ENCODE results near the gene PARP11.

Gene PARP11, protein sequence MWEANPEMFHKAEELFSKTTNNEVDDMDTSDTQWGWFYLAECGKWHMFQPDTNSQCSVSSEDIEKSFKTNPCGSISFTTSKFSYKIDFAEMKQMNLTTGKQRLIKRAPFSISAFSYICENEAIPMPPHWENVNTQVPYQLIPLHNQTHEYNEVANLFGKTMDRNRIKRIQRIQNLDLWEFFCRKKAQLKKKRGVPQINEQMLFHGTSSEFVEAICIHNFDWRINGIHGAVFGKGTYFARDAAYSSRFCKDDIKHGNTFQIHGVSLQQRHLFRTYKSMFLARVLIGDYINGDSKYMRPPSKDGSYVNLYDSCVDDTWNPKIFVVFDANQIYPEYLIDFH
- 15.3 to 25.7 reads per million in 2 donors for total RNA-seq

DNA sequence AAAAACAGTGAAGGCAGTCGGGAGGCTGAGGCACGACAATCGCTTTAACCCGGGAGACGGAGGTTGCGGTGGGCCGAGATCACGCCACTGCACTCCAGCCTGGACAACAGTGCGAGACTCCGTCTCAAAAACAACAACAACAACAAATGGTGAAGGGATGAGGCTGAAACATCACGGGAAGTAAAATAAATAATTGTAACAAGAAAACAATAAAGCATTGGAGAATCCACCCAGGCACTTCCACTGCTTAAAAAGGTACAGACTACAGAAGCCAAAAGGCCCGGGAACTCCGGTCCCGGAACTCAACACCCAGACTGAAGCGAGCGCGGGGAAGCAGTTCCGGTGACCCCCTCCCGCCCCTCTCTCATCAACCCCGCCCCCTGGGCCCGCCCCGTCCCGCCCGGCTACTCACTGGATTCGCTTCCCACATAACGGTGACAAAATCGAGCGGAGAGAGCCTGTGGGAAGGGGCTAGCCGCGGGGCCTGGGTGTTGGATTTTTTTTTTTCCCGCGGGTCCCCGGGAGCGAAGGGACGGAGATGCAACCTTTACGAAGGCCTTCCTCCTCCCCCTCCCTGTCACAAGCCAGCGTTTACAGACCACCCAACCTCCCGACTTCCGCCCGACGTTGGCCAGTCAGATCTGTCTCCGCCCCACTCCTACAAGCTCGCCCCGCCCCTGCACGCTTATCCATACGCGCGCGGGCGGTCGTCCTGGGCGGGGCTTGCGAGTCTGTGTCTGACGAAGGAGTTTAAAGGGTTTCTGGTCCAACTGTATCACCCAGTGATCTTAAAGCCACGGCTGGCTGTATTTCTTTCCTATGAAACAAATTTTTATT is at the start of gene PARP11:
PARP11 (minus strand) TSS at position 600 of the 837 bp plus-strand sequence; CDS start at position 430, 170 bp downstream.
- DNase-seq, result peak; percentile 95 to 99 (median 97)

DNA sequence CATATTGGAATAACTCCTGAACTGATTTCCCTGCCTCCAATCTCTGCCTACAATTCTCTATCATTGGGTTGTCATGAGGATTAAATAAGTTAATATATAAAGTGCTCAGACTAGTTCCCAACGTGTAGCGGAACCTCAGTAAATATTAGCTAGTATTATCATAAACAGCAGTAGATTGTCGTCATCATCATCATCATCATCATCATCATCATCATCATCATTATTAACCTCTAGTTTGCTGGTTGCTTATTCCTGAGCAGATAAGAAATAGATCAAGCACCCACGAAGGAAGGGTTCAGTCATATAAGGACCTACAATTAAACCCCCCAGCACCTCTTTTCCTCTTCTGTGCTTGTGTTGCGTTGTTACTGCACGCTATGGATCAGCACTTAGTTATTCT is 48.8 kb upstream of the PARP11 start:
- no peak for DNase-seq

DNA sequence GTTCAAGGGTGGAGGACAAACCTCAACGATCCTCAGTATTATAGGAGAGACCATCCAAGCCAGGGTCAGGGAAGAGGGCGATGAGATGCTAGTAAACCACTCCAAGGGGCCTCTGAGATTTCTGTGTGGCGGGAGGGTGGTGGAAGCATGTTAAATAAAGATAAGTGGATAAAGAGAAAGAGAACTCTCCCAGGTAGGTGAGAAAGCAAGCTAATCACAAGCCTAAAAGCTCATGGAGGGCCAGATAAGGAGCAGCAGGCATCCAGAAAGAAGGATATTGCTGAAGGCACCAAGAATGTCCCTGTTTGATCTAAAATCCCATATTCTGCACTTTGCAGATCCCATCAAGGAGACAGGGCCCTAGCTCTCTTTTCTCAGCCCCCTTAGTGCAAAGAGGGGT is 48.3 kb upstream of the PARP11 start:
- no peak for DNase-seq

DNA sequence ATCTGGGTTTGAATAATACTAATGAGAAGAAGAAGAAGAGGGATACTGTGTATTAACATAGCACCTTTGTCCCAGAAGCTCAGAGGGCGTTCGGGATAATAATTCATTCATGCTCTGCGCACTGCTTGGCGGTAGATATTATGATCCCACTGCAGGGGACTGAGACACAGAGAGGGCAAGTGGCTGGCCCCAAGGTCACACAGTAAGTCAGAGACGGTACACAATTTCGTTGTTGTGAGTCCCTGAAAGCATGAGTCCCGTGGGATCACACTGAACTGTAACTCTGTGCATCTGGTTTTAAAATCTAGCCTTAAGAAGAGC is 47.9 kb upstream of the PARP11 start:
- DNase-seq, result no peak

DNA sequence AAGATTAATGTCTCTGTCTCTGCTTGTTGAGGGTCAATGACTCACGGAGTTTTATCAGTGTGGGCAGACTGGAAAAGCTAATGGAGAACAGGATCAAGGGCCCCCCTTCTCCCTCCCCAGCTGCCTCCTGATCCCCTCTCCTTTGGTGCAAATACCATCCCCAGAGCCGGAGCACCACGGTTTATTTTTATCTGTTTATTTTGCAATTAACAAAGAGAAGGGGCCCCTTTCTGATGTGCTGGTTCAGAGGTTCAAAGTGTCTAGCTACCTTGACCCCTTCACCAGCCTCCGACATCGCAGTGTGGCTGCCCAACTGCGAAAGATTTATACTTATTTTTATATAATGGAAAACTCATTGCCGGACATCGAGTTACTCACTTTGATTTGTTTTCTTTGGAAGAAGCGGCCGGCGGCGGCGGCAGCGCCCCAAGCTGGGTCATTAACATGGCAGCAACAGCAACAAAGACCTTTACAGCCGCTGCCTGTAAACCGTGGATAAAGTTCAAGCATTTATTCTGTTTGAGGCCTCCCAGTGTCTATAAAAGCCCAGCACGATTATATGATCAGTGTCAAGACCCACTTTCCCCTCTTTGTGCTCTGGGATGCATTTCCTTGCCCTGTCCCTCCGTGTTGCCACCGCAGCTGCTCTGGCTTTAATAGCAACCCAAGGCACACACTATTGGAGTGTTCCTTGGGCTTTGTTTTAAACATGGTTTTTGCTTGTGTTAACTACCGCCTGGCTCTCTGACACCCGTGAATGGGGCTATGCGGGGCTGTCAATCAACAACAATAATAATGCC is 47.4 kb upstream of the PARP11 start:
- no peak for DNase-seq

DNA sequence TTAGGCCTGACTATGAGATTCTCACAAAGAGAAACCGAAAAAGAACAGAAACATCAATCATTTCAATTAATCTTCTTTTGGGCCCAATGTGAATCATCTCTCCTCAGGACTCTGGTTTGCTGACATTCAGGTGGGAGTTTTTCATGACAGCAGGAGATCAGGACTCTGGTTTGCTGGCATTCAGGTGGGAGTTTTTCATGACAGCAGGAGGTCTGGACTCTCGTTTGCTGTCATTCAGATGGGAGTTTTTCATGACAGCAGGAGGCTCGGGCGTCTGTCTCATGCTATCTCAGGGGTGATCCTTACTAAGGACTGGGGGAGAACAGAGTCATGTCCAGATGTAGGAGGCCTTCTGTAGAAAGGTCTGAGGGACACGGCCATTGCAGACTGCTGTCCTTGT is 40.1 kb upstream of the PARP11 start:
- peak in 1 of 5 experiments; percentile 18 for DNase-seq

DNA sequence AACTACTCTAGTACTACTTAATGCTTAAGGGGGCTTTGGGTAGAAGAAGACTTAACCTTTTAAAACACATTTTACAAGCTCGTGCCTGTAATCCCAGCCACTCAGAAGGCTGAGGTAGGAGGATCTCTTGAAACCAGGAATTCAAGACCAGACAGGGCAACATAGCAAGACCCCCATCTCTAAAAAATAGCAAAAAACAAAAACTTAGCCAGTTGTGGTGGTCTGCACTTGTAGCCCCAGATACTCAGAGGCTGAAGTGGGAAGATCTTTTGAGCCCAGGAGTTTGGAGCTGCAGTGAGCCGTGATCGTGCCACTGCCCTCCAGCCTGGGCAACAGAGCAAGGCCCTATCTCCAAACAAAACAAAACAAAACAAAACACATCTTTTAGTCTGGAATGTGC is 39.7 kb upstream of the PARP11 start:
- no peak for DNase-seq

DNA sequence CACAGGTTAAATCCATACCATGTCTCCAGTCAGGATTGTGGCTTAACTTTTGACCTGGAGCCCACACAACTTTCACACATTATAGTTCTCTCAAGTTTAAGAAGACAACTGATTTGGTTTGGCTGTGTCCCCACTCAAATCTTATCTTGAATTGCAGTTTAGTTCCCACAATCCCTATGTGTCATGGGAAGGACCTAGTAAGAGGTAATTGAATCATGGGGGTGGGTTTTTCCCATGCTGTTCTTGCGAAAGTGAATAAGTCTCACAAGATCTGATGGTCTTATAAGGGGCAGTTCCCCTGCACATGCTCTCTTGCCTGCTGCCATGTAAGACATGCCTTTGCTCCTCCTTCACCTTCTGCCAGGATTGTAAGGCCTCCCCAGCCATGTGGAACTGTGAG is 38.2 kb upstream of the PARP11 start:
- no peak for DNase-seq

DNA sequence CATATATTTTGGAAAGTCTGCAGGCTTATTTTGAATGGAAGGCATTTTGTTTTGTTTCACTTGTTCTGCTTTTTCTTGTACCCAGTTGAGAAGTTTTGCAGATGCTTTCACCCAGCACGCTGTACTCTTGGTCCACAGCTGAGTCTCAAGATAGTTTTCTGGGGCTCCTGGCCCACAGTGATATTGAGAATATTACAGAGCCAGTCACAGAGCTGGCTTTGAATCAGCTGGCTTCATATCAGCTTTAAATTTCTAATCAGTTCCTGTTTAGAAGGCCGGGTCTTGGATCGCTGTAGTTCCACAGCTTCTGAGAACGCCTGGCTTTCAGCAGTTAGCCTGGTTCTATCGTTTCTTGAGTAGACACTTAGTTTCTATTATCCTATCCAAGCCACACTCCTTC is 32.5 kb upstream of the PARP11 start:
- DNase-seq, result peak in 1 of 5 experiments; percentile 61

DNA sequence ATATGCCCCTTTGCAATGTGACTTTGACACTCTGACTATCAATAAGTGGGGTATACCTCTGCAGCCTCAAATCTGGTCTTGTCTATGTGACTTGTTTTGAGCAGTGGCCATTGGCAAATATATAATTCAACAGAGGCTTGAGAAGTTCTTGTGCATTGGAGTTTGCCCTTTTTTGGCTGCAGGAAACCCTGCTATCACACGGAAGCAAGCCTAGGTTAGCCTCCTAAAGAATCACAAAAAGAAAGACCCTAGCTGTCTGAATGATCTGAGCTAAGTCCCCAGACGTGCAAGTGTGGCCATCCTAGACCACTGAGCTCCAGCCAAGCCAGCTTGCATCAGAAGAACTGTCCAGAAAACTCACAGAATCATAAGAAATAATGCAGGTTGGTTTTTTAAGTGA is 31.8 kb upstream of the PARP11 start:
- DNase-seq, result peak in 1 of 5 experiments; percentile 52

DNA sequence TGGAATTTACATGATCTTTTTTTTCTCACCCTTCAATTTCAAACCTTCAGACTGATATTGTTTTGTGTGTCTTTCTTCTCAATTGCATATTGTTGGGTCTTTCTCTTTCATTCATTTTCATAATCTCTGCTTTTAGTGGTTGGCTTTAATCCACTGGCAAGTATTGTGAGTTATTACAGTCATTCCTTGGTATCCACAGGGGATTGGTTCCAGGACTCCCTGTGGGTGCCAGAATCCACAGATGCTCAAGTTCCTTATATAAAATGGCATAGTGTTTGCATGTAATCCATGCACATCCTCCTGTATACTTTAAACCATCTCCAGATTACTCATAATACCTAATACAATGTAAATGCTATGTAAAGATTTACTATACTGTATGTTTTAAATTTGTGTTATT is 29.7 kb upstream of the PARP11 start:
- no peak for DNase-seq

DNA sequence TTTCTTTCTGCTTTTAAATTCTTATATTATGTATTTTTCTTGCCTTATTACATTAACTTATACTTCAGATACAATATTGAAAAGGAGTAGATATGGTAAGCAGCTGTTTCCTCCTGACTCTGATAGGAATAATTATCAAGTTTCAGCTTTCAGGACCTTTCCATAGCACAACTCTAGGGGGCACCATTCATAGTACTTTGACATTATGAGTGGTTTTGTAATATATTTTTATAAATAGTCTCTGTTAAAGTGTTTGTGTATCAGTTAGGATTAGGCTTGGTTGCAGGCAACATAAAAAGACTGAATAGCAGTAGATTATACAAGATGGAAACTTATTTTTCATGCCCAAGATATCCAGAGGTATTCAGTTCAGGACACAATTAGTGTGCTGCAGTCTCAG is 27.9 kb upstream of the PARP11 start:
- DNase-seq, result no peak

DNA sequence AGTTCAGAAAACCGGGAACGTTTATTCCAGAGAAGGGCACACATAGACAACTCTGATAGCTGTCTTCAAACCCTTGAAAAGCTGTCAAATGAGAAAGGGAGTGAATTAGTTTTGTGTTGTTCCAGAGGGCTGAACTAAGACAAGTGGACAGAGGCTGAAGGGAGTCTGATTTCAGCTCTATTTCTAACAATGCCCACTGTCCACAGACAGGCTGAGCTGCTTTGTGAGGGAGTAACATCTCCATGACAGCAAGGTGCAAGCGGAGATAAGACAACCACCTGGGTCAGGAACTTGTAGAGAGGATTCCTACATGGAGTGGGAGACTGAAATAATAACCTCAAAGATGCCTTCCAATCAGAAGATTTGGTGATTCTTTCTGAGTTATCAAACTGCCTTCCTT is 25.6 kb upstream of the PARP11 start:
- DNase-seq, result no peak

DNA sequence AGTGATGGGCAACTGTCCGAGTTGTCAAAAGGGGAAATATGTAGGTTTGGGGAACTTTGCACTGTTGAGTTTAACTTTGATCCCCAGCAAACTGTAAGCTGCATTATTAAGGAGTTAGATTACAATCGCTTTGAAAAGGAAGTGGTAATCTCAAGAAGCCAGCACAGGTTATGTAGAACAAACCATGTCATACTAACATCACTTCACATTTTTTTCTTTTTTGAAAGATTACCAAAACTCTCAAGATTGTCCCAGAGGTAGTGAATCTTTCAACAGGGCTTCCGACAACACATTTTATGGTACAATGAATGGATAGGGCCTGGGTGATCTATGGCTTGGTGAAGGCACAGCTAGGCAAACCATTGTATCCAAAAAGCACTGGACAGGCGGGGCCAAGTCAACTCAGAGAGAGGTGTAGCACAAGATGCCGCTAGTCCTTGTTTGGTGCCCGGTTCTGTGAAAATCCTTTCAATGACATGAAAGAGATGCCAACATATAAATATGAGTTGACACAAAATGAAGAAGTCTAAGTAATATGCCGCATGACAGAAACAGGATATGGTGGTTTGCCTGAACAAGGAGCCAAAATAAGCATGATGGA is 24.3 kb upstream of the PARP11 start:
- DNase-seq, result peak in 2 of 5 experiments; percentile 40 to 87

DNA sequence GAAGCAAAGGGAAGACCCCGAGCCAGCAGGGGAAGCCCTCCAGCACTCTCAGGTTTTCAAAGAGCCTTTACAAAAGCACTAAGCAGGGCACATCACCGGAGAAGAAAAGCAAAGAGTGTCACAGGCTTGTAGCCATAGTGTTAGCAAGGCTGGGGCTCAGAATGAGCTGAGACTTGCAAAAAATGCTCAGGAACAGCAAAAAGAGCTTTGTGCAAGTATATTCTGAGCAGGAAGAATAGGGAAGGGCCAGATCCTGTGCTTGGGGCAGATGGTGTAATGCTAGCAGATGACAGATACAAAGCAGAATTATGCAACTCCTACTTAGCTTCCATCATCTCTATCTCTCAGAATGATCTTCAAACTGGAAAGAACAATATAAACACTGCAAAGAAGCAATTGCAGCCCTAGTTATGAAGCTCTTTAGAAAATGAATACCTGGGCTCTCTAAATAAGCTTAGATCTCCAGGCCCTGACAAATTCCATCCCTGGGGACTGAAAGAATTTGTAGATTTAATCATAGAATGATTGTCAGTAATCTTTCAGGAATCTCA is 23.7 kb upstream of the PARP11 start:
- peak in 1 of 5 experiments; percentile 59 for DNase-seq

DNA sequence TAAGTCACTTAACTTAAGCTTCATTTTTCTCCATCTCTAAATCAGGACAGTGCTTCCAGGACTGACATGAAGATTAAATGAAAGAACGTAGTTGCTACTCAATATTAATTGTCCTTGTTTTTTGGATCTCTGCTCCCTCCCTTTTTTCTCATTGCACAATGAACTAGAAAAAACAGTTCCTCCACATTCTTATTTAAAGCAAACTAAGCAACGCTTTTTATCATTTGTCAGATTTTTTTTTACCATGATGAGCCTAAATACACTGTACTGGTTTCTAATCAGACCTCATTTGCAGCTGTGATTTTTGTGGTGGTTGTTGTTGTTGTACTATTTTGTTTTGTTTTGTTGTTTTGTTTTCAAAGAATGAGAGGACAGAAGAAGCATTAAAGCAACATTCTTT is 23.2 kb upstream of the PARP11 start:
- peak in 1 of 5 experiments; percentile 35 for DNase-seq

DNA sequence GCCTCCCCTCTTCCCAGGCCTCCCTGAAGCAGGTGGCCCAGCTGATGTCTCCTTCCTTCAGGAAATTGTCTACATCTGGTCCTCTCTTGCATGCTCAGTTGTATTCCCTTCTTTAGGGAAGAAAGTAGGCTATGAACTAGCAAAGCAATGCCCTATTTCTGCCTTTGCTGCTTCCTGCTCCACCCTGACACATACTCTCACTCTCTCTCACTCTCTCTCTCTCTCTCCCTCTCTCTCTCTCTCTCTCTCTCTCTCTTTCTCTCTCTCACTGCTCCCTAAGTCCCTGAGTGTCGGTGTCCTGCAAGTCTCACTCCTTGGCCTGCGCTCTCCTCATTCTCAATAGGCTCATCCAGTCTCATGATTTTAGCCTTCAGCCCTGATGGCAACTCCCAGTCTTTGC is 19.4 kb upstream of the PARP11 start:
- DNase-seq, result peak in 2 of 5 experiments; percentile 19 to 54

DNA sequence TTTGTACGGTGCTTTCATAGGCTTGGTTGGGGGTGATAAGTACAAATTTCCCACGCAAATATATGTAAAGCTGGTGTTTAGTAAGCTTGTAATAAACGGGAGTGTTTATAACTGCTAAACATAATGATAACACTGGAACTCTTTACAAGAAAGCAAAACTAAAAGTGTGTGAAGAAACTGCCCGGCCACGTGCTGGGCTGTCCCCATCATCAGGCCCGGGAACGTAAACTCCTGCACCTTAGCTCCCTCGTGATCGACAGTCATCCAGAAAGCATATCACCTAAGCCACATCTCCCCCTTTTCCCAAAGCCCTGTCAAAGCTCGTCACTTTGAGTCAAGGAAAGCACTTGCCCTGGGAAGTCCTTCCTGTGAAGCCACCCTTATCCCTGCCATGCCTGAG is 18.0 kb upstream of the PARP11 start:
- no peak for DNase-seq

DNA sequence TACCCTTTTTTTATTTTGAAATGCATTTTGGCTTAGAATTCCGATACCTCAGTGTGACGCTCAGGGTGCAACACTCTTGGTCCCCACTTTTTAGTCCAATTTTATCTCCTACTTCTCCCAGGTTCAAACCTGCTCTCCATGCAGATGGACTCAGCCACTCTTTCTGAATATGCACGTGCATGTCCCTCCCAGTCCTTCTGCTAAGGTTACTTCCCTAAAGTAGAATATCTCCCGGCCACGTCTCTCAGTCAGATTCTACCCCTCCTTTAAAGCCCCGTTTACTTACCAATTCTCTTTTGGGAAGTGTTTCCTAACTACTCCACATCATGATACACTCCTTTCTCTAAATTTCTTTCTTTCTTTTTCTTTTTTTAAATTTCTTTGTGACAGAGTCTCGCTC is 15.5 kb upstream of the PARP11 start:
- no peak for DNase-seq

DNA sequence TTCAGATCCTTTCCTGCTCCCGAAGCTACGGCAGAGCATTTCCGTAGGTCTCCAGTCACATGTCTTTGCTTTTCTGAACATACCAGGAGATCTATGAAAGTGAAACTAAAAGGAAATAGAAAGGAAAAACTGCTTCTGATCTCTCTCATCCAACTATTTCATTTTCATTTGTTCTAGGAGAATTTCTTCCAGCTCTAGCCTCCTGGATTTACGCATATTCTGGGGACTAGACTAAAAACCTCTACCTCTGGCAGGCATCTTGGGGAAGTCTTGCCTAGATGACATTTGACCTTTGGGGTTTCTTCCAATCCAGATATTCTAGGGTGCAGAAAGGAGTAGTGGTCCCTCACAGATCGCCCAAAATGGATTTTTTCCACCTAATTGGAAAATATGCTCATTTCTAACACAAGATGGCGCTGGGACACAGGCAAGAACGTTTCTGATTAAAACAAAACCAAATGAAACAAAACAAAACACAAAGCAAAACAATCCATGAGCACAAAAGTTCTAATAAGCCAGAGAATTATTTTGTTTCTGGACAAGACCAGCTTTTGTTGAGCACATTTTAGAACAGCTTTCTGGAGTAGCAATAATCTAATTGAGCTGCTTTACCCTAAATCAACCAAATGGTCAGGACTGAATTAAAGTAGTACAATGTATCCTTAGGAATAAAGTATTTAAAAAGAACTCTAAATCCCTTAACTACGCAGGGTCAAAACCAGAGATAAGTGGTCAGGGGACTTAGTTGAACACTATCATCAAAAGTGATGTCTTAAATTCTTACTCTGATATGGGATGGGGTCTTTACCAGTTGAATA is 12.3 kb upstream of the PARP11 start:
- DNase-seq, result peak in 3 of 5 experiments; percentile 28 to 70 (median 40)

DNA sequence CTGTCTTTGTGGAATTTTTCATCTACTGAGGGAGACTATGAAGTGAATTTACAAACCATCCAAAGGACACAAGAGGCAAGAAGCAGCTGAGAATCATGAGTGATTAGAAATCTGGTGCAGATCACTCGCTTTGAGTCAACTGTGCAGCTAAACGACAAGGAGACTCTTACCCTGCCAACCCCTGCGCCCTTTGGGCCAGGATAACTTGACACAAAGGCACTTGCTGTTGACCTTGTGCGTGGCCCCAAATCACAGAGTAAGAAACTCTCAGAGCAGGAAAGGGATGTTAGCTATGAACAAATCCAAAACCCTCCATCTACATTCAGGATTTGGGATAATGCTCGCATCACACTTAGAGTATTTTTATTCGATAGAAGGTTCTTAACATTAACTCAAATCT is 11.5 kb upstream of the PARP11 start:
- DNase-seq, result no peak
